GM12864 (cell line): ENCODE results near the gene LRRC74A.
"Not testable (repeated sequence)": the region's sequence is repeated elsewhere in the genome, so short reads cannot be mapped to it uniquely, and the experiment has no call there.

Experiments
- DNase-seq: peaks from one replicate; pipeline ENCODE4 v3.0.0-alpha.2; 2011; ENCODE audit warnings: low read depth
- H3K4me3 ChIP-seq: 2 replicates; pipeline ENCODE4 v1.5.1; 2011; ENCODE audit warnings: mild to moderate bottlenecking, low read depth, low read length, control low read depth
- TF ChIP-seq, protein P1 (sequence below): IDR thresholded peaks from 2 replicates; pipeline ENCODE4 v1.5.1; 2011; ENCODE audit warnings: low read depth, mild to moderate bottlenecking, moderate library complexity, low read length, control low read depth, inconsistent platforms; ENCODE audit errors: missing control alignments

LRRC74A gene

GRCh38 chr14:76910371-76910890 lies 84.2 kb downstream of the LRRC74A start:
- H3K4me3 ChIP-seq = no peak overlapping the region
- TF ChIP-seq, protein P1, sequence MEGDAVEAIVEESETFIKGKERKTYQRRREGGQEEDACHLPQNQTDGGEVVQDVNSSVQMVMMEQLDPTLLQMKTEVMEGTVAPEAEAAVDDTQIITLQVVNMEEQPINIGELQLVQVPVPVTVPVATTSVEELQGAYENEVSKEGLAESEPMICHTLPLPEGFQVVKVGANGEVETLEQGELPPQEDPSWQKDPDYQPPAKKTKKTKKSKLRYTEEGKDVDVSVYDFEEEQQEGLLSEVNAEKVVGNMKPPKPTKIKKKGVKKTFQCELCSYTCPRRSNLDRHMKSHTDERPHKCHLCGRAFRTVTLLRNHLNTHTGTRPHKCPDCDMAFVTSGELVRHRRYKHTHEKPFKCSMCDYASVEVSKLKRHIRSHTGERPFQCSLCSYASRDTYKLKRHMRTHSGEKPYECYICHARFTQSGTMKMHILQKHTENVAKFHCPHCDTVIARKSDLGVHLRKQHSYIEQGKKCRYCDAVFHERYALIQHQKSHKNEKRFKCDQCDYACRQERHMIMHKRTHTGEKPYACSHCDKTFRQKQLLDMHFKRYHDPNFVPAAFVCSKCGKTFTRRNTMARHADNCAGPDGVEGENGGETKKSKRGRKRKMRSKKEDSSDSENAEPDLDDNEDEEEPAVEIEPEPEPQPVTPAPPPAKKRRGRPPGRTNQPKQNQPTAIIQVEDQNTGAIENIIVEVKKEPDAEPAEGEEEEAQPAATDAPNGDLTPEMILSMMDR = no peak
- no peak for DNase-seq

DNA sequence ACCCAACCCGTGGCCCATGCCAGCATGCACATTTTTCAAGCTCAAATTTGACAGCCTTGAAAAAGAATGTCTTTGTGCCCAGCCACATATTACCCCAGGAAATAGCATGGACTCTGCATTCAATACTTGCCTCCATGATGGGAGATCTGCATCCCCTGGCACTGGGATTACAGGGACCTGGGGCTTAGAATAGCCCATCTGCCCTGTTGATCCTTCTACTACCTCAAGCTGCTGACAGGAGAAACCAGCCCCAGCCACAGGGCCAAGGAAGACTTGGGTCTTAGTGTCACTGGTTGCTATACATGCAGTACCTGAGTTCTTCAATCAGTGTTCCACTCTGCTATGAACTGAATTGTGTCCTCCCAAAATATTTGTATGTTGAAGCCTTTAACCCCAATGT lies 85.3 kb downstream of the LRRC74A start:
- DNase-seq = no peak
- H3K4me3 ChIP-seq = no peak overlapping the region
- TF ChIP-seq, protein P1 = no peak

DNA sequence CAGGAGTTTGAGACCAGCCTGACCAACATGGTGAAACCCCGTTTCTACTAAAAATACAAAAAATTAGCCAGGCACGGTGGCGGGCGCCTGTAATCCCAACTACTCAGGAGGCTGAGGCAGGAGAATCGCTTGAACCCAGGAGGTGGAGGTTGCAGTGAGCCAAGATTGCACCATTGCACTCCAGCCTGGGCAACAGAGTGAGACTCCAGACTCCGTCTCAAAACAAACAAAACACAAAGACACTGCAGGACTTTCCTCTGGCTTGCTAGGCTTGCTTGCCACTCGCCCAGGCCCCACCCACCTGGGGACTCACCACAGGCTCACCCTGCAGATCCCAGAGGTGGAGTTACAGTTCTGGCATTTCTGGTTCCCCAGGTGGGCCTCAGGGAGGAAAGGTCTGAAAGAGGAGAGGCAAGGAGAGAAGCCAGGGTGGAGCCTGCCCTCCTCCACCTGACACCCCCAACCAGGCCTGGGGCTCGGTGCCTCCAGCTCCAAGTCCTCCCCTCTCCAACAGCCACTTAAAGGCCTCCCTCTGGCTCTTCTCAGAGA lies 88.4 kb downstream of the LRRC74A start:
- H3K4me3 ChIP-seq, DNase-seq: not testable (repeated sequence)

DNA sequence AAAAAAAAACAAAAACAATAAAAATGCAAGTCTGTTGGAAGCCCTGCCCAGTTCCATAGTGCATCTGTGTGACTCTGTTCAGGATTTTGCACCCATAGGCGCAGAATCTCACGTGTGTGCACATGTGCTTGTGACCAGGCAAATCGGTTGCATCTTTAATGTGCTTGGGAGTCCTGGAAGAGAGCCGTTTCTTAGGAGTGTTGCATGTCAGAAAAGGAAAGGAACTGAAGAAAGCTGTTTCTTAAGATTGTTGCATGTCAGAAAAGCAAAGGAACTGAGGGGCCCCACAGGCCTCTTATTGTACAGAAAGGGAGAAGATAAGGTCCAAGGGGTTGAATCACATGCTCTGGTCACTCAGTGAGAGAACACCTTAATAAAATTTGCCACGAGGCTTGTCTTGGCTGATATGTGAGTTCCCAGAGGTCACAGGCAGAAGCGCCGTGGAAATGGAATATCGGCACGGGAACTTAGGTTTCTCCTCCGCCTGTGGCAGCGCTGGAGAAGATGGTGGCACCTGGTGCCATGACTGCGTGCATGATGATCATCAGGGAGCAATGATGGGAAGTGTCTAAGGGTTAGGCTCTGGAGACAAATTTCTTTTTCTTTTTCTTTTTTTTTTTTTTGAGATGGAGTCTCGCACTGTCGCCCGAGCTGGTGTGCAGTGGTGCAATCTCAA lies 90.0 kb downstream of the LRRC74A start:
- TF ChIP-seq, protein P1 = no peak
- DNase-seq = no peak
- no peak overlapping the region for H3K4me3 ChIP-seq

DNA sequence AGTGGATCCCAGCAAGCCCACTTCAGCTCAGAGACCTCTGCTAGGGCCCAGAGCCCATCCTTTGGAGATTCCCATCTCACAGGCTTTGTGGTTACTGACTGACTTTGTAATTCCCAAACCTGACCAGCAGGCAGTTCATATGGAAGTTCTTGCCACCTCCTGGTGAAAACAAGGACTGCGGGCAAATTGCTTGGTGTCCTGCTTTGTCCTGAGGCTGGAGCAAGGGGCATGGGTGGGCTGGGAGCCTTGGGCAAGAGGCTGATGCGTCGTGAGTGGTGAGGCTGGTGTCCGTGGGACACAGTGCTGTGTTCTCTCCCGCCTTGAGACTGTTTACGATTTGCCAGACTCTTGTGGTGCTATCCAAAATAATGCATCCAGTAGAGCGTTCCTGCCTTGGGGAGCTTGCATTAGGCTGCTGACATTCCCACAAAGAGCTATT lies 91.0 kb downstream of the LRRC74A start:
- H3K4me3 ChIP-seq = no peak overlapping the region
- TF ChIP-seq, protein P1 = peak; percentile 59
- no peak for DNase-seq

GRCh38 chr14:76917745-76918255 lies 91.6 kb downstream of the LRRC74A start:
- TF ChIP-seq, protein P1 = no peak
- no peak overlapping the region for H3K4me3 ChIP-seq
- DNase-seq = no peak

DNA sequence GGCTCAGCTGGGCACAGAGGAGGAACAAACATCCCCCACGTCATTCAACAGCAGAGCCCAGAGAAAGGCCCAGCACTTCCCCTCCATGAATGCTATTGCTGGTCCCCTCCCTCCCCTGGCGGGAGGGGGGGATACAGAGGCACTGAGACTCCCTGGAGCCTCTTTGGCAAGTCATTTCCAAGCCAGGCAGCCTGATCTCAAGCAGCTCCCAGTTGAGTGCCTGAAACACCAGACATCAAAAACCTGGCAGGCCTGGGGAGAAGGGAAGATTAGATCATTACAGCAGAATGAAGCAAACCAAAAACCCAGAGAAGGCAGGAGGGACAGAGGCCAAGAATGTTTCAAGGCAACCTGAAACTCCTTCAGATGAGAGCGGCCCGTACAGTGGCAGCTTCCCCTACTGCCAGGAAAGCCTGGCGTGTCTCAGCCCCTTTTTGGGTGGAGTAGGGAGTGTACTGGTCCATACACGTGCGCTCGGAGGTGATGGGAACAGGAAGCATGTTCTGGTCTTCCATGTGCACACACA lies 92.1 kb downstream of the LRRC74A start:
- TF ChIP-seq, protein P1 = no peak
- no peak for DNase-seq
- no peak overlapping the region for H3K4me3 ChIP-seq
